GM23338 (cell line): Measurements from ENCODE around the gene LIPG. TPM values are rescaled to one million over a fixed set of nuclear protein-coding genes. Genes with fewer than 3 reads are reported as not detected.
"Not testable (repeated sequence)": the region's sequence is repeated elsewhere in the genome, so short reads cannot be mapped to it uniquely, and the experiment has no call there.

Experiments used
- ATAC-seq: fragments of 200-7000 bp; cut with Tn5 transposase; 3 replicates; pipeline ENCODE4 v1.9.1; 2020
- DNase-seq: peaks from one replicate; pipeline ENCODE4 v3.0.0-alpha.2; 2015; ENCODE audit warnings: low spot score
- H2AFZ ChIP-seq: fragments of 200-600 bp; sonication (generic); 2 replicates; pipeline ENCODE4 v1.8.0; 2016; ENCODE audit warnings: antibody characterized with exemption, mild to moderate bottlenecking, moderate library complexity
- H3F3A ChIP-seq: fragments of 200-600 bp; sonication (generic); replicated peaks from 2 replicates; pipeline ENCODE4 v1.8.0; 2017; ENCODE audit warnings: antibody characterized with exemption, mixed run types, low read depth
- H3K27ac ChIP-seq: fragments of 200-600 bp; sonication (generic); 2 replicates; pipeline ENCODE4 v1.6.1; 2016; ENCODE audit warnings: low read depth
- H3K27me3 ChIP-seq: fragments of 200-600 bp; sonication (generic); 2 replicates; pipeline ENCODE4 v1.8.0; 2016; ENCODE audit warnings: mild to moderate bottlenecking, mixed run types, moderate library complexity; ENCODE audit not compliant: insufficient read depth
- H3K36me3 ChIP-seq: fragments of 200-600 bp; sonication (generic); 2 replicates; pipeline ENCODE4 v1.8.0; 2016; ENCODE audit warnings: mild to moderate bottlenecking; ENCODE audit not compliant: insufficient read depth
- H3K4me1 ChIP-seq: fragments of 200-600 bp; sonication (generic); 2 replicates; pipeline ENCODE4 v1.8.0; 2016; ENCODE audit warnings: mild to moderate bottlenecking, moderate library complexity; ENCODE audit not compliant: insufficient read depth
- H3K4me2 ChIP-seq: fragments of 200-600 bp; sonication (generic); 2 replicates; pipeline ENCODE4 v1.7.1; 2017; ENCODE audit warnings: mixed run types
- H3K4me3 ChIP-seq: fragments of 200-600 bp; sonication (generic); 2 replicates; pipeline ENCODE4 v1.6.1; 2016; ENCODE audit warnings: mixed run types
- H3K79me2 ChIP-seq: fragments of 200-600 bp; sonication (generic); replicated peaks from 2 replicates; pipeline ENCODE4 v1.8.0; 2017; ENCODE audit warnings: mild to moderate bottlenecking; ENCODE audit not compliant: insufficient read depth
- H3K9me2 ChIP-seq: fragments of 200-600 bp; sonication (generic); 2 replicates; pipeline ENCODE4 v1.8.0; 2017; ENCODE audit not compliant: insufficient read depth
- H4K20me1 ChIP-seq: fragments of 200-600 bp; sonication (generic); replicated peaks from 2 replicates; pipeline ENCODE4 v1.8.0; 2017; ENCODE audit warnings: mild to moderate bottlenecking; ENCODE audit not compliant: insufficient read depth
- H3K27ac Mint-ChIP-seq: 2 replicates; pipeline ENCODE4 v1.8.0; 2020; ENCODE audit warnings: inconsistent platforms, mild to moderate bottlenecking, moderate library complexity, mixed read lengths
- H3K27me3 Mint-ChIP-seq: 3 replicates; pipeline ENCODE4 v1.8.0; 2022; ENCODE audit warnings: low read depth, mild to moderate bottlenecking, moderate library complexity, mixed read lengths, inconsistent platforms; ENCODE audit not compliant: insufficient read depth, poor library complexity
- H3K36me3 Mint-ChIP-seq: 3 replicates; pipeline ENCODE4 v1.8.0; 2021; ENCODE audit warnings: low read depth, mild to moderate bottlenecking, inconsistent platforms, moderate library complexity, mixed read lengths
- H3K4me1 Mint-ChIP-seq: 3 replicates; pipeline ENCODE4 v1.8.0; 2020; ENCODE audit warnings: mild to moderate bottlenecking, inconsistent platforms, mixed read lengths
- H3K4me3 Mint-ChIP-seq: 3 replicates; pipeline ENCODE4 v1.8.0; 2021; ENCODE audit warnings: moderate library complexity, mild to moderate bottlenecking, inconsistent platforms, mixed read lengths
- H3K9me3 Mint-ChIP-seq: 3 replicates; pipeline ENCODE4 v1.8.0; 2020; ENCODE audit warnings: moderate library complexity, mild to moderate bottlenecking, inconsistent platforms, mixed read lengths
- NANOG ChIP-seq: IDR thresholded peaks from 2 replicates; pipeline ENCODE4 v1.6.1; 2016; ENCODE audit warnings: antibody characterized with exemption, borderline replicate concordance
- REST ChIP-seq: IDR thresholded peaks from one replicate; pipeline ENCODE4 v1.6.1; 2018; ENCODE audit warnings: antibody characterized with exemption; ENCODE audit not compliant: unreplicated experiment
- polyA plus RNA-seq: library from polyadenylated mRNA; unstranded; fragments of >200 nt; fragmentation: Nextera tagmentation; extraction: Ambion mirVana; gene quantifications from 2 replicates; pipeline ENCODE4 v1.2.1, GENCODE V29; 2016
- total RNA-seq: library from RNA; depleted of rRNA; stranded (reverse); fragments of >200 nt; shearing (Covaris generic); gene quantifications from 2 replicates; pipeline ENCODE4 v1.2.3, GENCODE V29; 2014
- TF ChIP-seq, protein P1 (sequence below): fragments of 250-450 bp; sonication (Bioruptor Pico); IDR thresholded peaks from 2 replicates; pipeline ENCODE4 v1.5.0; 2020; ENCODE audit warnings: mild to moderate bottlenecking, moderate library complexity

The LIPG gene
- total and polyA plus RNA-seq, 2 experiments from 2014 or later: 4.9 to 17.7 TPM

GRCh38 chr18:49521216-49521835, 40.5 kb upstream of the LIPG start (continued):
- TF ChIP-seq, protein P1, sequence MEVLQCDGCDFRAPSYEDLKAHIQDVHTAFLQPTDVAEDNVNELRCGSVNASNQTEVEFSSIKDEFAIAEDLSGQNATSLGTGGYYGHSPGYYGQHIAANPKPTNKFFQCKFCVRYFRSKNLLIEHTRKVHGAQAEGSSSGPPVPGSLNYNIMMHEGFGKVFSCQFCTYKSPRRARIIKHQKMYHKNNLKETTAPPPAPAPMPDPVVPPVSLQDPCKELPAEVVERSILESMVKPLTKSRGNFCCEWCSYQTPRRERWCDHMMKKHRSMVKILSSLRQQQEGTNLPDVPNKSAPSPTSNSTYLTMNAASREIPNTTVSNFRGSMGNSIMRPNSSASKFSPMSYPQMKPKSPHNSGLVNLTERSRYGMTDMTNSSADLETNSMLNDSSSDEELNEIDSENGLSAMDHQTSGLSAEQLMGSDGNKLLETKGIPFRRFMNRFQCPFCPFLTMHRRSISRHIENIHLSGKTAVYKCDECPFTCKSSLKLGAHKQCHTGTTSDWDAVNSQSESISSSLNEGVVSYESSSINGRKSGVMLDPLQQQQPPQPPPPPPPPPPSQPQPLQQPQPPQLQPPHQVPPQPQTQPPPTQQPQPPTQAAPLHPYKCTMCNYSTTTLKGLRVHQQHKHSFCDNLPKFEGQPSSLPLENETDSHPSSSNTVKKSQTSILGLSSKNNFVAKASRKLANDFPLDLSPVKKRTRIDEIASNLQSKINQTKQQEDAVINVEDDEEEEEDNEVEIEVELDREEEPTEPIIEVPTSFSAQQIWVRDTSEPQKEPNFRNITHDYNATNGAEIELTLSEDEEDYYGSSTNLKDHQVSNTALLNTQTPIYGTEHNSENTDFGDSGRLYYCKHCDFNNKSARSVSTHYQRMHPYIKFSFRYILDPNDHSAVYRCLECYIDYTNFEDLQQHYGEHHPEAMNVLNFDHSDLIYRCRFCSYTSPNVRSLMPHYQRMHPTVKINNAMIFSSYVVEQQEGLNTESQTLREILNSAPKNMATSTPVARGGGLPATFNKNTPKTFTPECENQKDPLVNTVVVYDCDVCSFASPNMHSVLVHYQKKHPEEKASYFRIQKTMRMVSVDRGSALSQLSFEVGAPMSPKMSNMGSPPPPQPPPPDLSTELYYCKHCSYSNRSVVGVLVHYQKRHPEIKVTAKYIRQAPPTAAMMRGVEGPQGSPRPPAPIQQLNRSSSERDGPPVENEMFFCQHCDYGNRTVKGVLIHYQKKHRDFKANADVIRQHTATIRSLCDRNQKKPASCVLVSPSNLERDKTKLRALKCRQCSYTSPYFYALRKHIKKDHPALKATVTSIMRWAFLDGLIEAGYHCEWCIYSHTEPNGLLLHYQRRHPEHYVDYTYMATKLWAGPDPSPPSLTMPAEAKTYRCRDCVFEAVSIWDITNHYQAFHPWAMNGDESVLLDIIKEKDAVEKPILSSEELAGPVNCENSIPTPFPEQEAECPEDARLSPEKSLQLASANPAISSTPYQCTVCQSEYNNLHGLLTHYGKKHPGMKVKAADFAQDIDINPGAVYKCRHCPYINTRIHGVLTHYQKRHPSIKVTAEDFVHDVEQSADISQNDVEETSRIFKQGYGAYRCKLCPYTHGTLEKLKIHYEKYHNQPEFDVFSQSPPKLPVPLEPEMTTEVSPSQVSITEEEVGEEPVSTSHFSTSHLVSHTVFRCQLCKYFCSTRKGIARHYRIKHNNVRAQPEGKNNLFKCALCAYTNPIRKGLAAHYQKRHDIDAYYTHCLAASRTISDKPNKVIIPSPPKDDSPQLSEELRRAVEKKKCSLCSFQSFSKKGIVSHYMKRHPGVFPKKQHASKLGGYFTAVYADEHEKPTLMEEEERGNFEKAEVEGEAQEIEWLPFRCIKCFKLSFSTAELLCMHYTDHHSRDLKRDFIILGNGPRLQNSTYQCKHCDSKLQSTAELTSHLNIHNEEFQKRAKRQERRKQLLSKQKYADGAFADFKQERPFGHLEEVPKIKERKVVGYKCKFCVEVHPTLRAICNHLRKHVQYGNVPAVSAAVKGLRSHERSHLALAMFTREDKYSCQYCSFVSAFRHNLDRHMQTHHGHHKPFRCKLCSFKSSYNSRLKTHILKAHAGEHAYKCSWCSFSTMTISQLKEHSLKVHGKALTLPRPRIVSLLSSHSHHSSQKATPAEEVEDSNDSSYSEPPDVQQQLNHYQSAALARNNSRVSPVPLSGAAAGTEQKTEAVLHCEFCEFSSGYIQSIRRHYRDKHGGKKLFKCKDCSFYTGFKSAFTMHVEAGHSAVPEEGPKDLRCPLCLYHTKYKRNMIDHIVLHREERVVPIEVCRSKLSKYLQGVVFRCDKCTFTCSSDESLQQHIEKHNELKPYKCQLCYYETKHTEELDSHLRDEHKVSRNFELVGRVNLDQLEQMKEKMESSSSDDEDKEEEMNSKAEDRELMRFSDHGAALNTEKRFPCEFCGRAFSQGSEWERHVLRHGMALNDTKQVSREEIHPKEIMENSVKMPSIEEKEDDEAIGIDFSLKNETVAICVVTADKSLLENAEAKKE (CRISPR knock-in tag): no peak
- TF ChIP-seq NANOG (no peak), REST (no peak)

GRCh38 chr18:49523580-49524093, 38.2 kb upstream of the LIPG start:
- H3K9me2 ChIP-seq, H3K4me3 Mint-ChIP-seq, H3K27ac ChIP-seq, H3F3A ChIP-seq, H3K36me3 ChIP-seq, ATAC-seq, DNase-seq, H3K9me3 Mint-ChIP-seq, H3K27me3 ChIP-seq, H3K27ac Mint-ChIP-seq, H3K79me2 ChIP-seq, H4K20me1 ChIP-seq, H3K36me3 Mint-ChIP-seq, H3K27me3 Mint-ChIP-seq, H3K4me3 ChIP-seq, H3K4me2 ChIP-seq, H2AFZ ChIP-seq: not testable (repeated sequence)
- H3K4me1 ChIP-seq: peaks cover 36% of the 10 kb centered on the region
- peaks cover 35% of the 10 kb centered on the region for H3K4me1 Mint-ChIP-seq
